Suppressor macrophage treated with lipopolysaccharide for 4 hours (primary cell): ENCODE data around the gene MRPL23.

ENCODE experiments used
- DNase-seq: peaks from one replicate; pipeline ENCODE4 v3.0.0-alpha.2; 2020

The MRPL23 gene

GRCh38 chr11:1998290-1998689, 51.2 kb downstream of the MRPL23 start:
- no peak for DNase-seq

DNA sequence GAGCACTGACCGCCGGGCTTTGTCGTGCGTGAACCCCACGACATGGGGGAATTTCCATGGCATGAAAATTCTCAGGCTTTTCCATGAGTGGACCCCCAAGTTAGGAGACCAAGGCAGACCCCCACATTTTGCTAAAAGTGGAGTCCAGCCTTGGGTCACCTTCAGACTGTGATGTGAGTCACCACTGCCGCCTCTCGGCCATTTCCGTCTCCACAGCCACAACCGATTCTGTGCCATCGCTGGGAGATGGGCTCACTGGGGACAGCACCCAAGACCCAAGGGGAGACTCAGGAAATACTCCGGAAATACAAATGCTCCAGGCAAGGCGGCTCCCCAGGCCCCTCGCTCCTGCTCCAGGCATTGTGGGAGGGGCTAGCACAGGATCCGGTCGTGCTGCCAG, 51.7 kb downstream of the MRPL23 start:
- no peak for DNase-seq

GRCh38 chr11:2002042-2002776, 55.1 kb downstream of the MRPL23 start:
- no peak for DNase-seq

DNA sequence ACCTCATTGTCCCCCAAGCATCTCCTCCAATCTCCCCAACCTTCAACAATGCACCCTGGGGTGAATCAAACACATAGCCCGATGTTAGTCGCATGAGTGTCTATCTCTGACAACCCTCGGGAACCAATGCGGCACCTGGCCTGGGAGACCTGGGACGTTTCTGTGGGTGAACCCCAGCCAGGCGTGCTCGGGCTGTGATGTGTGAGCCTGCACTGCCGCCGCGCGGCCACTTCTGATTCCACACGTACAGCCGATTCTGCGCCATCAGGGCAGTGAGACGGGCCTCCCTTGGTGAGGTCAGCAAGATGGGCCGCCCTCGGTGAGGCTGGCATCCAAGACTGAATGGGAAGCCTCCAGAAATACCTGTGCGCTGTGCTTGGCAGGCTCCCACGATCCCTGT, 55.7 kb downstream of the MRPL23 start:
- DNase-seq, result no peak

GRCh38 chr11:2004466-2004865, 57.3 kb downstream of the MRPL23 start:
- no peak for DNase-seq
